Kidney epithelial cell (primary cell): ENCODE measurements around the gene SRPK2. TPM values are rescaled to one million over a fixed set of nuclear protein-coding genes. Genes with fewer than 3 reads are reported as not detected.
A peak's percentile ranks its signal among the peaks of the same experiment; 100 is the strongest.
"Not testable (repeated sequence)": the region's sequence is repeated elsewhere in the genome, so short reads cannot be mapped to it uniquely, and the experiment has no call there.

Experiments used
- DNase-seq: peaks from one replicate; pipeline ENCODE4 v3.0.0-alpha.2; 2010; ENCODE audit warnings: low read depth
- H3K27me3 ChIP-seq: 2 replicates; pipeline ENCODE4 v1.6.0; 2011; ENCODE audit warnings: low read length; ENCODE audit not compliant: control insufficient read depth, insufficient read depth
- H3K36me3 ChIP-seq: 2 replicates; pipeline ENCODE4 v1.5.1; 2011; ENCODE audit warnings: low read length; ENCODE audit not compliant: control insufficient read depth, insufficient read depth
- H3K4me3 ChIP-seq: 2 replicates; pipeline ENCODE4 v1.5.1; 2011; ENCODE audit warnings: low read depth, mild to moderate bottlenecking, control low read depth, low read length
- total RNA-seq: library from RNA; depleted of rRNA; stranded (reverse); fragments of >200 nt; gene quantifications from 2 replicates; pipeline ENCODE4 v1.2.3, GENCODE V29; 2015
- TF ChIP-seq, protein P1 (sequence below): IDR thresholded peaks from 2 replicates; pipeline ENCODE4 v1.5.1; 2011; ENCODE audit warnings: mild to moderate bottlenecking, moderate library complexity, low read length, control low read depth, inconsistent platforms; ENCODE audit not compliant: insufficient read depth, poor library complexity, severe bottlenecking

Gene SRPK2
- total RNA-seq, 1 donor from 2014 or later, result 33.9 TPM

DNA sequence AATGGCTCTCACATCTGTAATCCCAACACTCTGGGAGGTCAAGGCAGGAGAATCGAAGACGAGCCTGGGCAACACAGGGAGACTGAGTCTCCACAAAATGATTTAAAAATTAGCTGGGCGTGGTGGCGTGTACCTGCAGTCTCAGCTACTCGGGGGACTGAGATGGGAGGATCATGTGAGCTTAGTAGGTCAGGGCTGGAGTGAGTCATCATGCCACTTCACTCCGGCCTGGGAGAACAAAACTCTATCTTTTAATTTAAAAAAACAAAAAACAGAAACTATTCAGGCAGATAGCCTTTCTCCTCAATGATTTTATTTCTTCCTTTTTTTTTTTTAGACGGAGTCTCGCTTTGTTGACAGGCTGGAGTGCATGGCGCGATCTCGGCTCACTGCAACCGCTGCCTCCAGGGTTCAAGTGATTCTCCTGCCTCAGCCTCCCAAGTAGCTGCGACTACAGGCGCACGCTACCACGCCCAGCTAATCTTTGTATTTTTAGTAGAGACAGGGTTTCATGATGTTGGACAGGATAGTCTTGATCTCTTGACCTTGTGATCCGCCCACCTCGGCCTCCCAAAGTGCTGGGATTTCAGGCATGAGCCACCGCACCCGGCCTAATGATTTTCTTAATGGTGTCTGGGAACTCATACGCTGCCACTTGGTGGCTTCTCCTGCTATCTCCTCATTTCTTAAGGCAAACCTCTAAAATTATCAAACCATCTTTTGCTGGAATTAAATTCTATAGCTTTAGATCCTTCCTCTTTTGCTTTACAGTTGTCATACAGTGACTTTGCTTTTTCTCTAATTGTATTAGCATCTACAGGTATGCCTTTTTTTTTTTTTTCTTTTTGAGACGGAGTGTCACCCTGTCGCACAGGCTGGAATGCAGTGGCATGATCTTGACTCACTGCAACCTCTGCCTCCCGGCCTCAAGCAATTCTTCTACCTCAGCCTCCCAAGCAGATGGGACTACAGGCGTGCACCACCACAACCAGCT, 22.9 kb downstream of the SRPK2 start:
- Histone ChIP-seq H3K27me3 (no peaks in the 10 kb centered on the region), H3K36me3 (no peaks in the 10 kb centered on the region), H3K4me3 (no peak overlapping the region)
- TF ChIP-seq, protein P1, sequence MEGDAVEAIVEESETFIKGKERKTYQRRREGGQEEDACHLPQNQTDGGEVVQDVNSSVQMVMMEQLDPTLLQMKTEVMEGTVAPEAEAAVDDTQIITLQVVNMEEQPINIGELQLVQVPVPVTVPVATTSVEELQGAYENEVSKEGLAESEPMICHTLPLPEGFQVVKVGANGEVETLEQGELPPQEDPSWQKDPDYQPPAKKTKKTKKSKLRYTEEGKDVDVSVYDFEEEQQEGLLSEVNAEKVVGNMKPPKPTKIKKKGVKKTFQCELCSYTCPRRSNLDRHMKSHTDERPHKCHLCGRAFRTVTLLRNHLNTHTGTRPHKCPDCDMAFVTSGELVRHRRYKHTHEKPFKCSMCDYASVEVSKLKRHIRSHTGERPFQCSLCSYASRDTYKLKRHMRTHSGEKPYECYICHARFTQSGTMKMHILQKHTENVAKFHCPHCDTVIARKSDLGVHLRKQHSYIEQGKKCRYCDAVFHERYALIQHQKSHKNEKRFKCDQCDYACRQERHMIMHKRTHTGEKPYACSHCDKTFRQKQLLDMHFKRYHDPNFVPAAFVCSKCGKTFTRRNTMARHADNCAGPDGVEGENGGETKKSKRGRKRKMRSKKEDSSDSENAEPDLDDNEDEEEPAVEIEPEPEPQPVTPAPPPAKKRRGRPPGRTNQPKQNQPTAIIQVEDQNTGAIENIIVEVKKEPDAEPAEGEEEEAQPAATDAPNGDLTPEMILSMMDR, result no peak
- DNase-seq, result no peak

DNA sequence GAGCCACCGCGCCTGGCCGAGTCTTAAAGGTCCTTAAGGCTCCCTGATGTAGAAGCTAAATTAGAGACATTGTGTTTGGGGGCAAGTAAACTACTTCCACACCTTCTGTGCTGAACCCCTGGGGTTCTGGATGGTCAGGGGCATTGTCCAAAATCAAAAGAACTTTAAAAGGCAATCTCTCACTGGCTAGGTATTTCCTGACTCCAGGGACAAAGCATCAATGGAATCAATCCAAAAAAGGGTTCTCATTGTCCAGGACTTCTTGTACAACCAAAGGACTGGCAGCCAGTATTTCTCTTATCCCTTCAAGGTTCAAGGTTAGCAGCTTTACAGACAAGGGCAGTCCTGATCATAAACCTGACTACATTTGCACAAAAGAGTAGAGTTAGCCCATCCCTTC, 24.0 kb downstream of the SRPK2 start:
- Histone ChIP-seq H3K36me3 (no peaks in the 10 kb centered on the region), H3K27me3 (no peaks in the 10 kb centered on the region), H3K4me3 (no peak overlapping the region)
- TF ChIP-seq, protein P1, result no peak
- DNase-seq, result no peak

DNA sequence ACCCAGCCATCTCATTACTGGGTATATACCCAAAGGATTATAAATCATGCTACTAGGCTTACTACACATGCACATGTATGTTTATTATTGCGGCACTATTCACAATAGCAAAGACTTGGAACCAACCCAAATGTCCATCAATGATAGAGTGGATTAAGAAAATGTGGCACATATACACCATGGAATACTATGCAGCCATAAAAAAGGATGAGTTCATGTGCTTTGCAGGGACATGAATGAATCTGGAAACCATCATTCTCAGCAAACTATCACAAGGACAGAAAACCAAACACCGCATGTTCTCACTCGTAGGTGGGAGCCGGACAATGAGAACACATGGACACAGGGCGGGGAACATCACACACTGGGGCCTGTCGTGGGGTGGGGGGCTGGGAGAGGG, 25.1 kb downstream of the SRPK2 start:
- not testable (repeated sequence) for H3K36me3 ChIP-seq, DNase-seq, H3K27me3 ChIP-seq, H3K4me3 ChIP-seq

DNA sequence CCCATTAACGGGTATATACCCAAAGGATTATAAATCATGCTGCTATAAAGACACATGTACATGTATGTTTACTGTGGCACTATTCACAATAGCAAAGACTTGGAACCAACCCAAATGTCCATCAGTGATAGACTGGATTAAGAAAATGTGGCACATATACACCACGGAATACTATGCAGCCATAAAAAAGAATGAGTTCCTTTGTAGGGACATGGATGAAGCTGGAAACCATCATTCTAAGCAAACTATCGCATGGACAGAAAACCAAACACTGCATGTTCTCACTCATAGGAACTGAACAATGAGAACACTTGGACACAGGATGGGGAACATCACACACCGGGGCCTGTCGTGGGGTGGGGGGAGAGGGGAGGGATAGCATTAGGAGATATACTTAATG, 26.0 kb downstream of the SRPK2 start:
- not testable (repeated sequence) for H3K27me3 ChIP-seq, H3K4me3 ChIP-seq, H3K36me3 ChIP-seq, DNase-seq

DNA sequence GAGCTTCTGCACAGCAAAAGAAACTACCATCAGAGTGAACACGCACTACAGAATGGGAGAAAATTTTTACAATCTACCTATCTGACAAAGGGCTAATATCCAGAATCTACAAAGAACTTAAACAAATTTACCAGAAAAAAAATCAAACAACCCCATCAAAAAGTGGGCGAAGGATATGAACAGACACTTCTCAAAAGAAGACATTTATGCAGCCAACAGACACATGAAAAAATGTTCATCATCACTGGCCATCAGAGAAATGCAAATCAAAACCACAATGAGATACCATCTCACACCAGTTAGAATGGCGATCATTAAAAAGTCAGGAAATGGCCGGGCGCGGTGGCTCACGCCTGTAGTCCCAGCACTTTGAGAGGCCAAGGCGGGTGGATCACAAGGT, 26.7 kb downstream of the SRPK2 start:
- not testable (repeated sequence) for H3K27me3 ChIP-seq, H3K4me3 ChIP-seq, H3K36me3 ChIP-seq, DNase-seq

DNA sequence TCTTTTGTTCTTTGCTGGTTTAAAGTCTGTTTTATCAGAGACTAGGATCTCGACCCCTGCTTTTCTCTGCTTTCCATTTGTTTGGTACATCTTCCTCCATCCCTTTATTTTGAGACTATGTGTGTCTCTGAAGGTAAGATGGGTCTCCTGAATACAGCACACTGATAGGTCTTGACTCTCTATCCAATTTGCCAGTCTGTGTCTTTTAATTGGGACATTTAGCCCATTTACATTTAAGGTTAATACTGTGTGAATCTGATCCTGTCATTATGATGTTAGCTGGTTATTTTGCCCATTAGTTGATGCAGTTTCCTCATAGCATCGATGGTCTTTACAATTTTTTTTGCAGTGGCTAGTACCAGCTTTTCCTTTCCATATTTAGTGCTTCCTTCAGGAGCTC, 28.6 kb downstream of the SRPK2 start:
- H3K36me3 ChIP-seq, DNase-seq, H3K4me3 ChIP-seq, H3K27me3 ChIP-seq: not testable (repeated sequence)

DNA sequence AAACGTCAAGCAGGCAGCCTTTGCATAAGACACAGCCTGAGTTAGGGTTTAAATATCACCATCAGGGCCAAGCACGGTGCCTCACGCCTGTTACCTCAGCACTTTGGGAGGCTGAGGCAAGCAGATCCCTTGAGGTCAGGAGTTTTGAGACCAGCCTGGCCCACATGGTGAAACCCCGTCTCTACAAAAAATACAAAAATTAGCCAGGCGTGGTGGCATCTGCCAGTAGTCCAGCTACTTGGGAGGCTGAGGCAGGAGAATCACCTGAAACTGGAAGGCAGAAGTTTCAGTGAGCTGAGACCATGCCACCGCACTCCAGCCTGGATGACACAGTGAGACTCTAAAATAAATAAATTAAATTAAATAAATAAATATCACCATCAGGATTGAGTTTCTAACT, 33.0 kb downstream of the SRPK2 start:
- no peaks in the 10 kb centered on the region for H3K36me3 ChIP-seq
- no peaks in the 10 kb centered on the region for H3K27me3 ChIP-seq
- TF ChIP-seq, protein P1, result no peak
- H3K4me3 ChIP-seq, result no peak overlapping the region
- DNase-seq, result no peak

DNA sequence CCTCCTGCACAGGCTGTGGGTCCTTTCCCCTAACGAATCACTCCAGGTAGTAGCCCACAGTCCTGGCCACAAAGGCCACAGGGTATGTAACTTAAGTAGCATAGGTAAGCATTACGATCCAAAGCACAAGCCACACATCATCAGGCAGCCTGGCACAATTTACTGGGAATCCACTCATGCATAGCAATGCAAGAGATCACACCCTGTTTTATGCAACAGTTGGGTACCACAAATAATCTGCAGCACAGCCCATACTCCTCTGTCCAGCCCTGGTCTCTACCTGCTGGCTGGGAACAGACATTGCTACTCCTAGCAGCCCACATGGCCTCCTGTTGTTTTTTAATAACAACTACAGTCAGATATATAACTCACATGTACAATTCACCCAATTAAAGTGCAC, 34.3 kb downstream of the SRPK2 start:
- H3K36me3 ChIP-seq, result no peaks in the 10 kb centered on the region
- no peaks in the 10 kb centered on the region for H3K27me3 ChIP-seq
- peak; percentile 9 for DNase-seq
- H3K4me3 ChIP-seq, result no peak overlapping the region
- TF ChIP-seq, protein P1, result no peak
